Activated CD8-positive, alpha-beta memory T cell treated with anti-CD3 and anti-CD28 coated beads, Interleukin-2, amount 50 U/mL, for 24 hours (primary cell): ENCODE data around the gene MX2.
"Not testable (repeated sequence)": the region's sequence is repeated elsewhere in the genome, so short reads cannot be mapped to it uniquely, and the experiment has no call there.

Experiments
- DNase-seq: peaks from one replicate; pipeline ENCODE4 v3.0.0-alpha.2; 2020; ENCODE audit errors: extremely low read depth

MX2 gene

GRCh38 chr21:41338455-41338854 lies 23.4 kb upstream of the MX2 start:
- DNase-seq = no peak

GRCh38 chr21:41342035-41342434 lies 19.8 kb upstream of the MX2 start:
- DNase-seq = no peak

DNA sequence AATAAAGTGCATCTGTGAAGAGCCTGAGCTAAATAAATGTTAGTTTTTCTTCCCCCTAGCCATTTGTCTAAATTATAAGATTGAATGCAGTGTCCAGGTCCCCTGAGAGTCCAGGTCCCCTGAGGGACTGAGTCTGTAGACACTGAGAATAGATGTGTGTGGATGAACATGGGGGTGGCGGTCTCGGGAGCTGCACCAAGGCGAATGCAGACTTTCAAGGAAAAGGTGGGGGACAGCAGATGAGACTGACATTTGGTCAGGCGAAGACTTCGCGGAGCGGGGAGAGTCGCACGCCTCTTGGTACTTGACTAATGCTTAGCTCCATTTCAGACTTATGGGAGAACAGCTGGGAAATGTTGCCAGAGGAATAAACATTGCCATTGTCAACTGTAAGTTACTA lies 17.7 kb upstream of the MX2 start:
- no peak for DNase-seq

DNA sequence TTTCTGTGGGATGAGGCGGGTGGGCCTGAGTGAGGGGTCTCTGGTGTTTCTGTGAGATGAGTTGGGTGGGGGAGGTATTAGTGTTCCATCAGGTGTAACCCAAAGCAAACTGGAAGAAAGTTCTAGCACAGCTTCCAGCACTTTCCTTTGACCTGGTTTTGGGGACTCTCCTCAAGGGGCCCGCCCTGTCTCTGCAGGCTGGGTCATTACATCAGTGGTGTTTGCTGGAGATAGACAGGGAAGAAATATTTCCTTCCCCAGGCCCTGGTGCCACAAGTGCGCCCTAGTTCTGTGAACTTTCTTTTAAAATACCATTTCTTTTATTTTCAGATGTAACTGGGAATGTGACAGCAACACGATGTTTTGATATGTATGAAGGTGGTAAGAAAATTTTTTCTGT lies 16.5 kb upstream of the MX2 start:
- no peak for DNase-seq

DNA sequence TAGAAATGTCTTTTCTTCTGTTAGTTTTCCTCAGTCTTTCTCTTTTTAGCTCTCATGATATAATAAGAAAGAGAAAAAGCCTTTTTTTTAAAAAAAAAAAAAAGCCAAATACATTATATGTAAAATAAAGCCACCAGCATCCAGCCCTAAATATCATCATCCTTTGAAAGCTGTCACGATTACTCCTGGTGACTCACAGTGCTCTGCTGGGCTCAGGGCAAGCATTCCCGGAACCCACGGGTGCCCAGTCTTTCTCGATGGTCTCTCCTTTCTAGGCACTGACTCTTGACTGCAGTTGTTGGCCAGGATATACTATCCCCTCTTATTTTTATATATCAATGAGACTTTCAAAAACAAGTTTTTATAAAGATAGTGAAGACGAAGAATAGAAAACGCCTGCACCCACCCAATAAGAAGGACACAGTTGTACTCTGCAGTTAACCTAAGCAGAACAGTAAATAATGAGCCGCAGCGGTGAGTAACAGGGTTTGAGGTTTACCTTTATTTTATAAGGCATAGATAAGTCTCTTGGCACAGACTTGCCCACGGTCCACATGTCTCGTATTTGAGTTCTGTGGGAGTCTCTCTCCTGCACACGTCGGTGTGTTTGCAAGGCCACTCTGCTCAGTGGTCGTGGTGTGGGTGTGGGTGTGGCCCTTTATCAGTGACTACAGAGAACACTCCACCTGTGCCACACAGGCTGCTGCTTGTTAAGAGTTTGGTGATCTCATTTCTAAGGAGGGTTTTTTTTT lies 15.7 kb upstream of the MX2 start:
- no peak for DNase-seq

GRCh38 chr21:41346758-41347157 lies 15.1 kb upstream of the MX2 start:
- DNase-seq = no peak

- no peak for DNase-seq
Measured at GRCh38 chr21:41348434-41348833, 13.4 kb upstream of the MX2 start.

GRCh38 chr21:41349126-41349525 lies 12.7 kb upstream of the MX2 start:
- no peak for DNase-seq

DNA sequence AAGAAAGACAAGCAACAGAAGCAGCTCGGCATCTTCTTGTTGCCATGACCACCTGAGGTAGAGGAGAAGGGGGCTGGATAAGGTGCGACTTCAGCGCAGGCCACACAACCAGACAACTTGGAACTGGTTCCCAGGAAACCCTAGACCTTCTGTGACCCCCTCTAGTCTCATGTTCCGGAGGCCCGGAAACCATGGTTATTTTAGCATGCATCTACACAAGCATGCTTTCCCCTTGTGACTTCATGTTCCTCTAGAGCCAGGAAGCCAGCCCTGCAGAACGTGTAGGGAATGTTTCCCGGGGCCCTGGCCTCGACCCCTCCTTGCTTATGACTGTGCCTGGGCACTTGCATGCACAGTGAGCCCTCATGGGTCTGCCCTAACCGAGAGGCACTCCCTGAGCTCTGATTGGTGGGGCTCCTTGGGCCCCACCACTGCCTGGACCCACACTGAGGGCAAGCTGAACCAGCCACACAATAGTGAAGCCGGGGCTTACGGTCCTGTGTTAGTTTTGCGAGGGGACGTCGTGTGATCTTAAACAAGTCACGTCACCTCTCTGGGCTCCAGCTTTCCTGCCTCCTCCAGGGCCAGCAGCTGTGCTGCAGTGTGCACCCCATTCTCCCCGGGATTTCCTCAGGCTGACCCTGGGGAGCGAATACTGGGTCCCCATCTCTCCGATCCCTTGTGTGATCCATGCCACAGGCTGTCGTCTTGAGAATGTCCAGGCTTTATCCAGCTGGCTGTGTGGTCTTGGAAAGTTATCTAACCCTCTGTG lies 12.0 kb upstream of the MX2 start:
- DNase-seq = no peak

DNA sequence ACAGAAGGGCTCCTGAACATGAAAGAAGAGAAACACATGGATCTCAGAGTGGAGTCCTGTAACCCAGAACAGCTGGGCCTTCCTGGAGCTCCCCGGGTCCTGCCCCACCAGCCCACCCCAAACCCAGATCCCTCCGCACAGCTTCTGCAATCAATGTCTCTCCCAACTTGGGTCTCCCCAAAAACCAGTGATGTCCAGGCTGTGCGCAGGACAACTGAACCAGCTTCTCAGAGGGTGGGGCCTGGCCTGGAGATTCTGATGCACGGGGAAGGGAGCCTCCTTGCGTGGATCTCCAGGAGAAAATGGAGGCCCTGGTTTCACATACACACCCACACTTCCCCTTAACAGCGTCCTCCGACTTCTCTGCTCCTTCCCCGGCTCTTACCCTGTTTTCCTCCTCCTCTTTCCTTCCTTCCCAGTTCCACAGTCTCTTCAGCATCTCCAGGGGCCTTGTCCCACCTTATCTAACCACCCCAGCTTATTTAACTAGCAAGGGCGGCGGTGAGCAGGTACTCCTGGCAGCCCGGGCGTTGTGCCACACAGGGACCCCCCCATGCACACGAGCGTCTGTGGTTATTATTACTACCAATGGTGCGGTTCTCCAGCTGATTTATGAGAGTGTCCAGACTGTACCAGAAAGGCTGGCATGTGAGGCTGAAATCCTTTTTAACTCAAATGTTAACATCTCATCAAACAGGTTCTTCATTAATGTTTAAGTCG lies 11.2 kb upstream of the MX2 start:
- no peak for DNase-seq

- DNase-seq = no peak
Measured at GRCh38 chr21:41357546-41357945, 4.3 kb upstream of the MX2 start.

GRCh38 chr21:41358193-41359166 lies 3.3 kb upstream of the MX2 start:
- no peak for DNase-seq

DNA sequence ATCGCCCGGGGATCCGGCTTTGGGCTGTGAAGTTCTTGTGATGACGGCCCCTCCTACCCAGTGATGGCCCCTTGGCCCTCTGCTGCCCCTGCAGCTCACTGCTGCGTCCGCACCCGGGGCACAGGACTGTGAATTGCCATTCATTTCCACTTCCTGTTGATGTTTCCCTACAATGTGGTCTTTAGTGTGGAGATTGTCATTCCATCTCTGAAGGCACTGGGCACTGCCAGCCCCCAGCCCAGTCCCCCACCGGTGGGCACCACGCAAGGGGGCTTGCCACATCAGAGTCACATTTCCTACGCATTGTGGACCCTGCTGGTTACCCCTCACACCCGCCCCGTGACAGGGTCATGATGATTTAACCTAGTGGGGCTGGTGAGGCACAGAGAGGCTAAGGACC lies 2.5 kb upstream of the MX2 start:
- DNase-seq = no peak

DNA sequence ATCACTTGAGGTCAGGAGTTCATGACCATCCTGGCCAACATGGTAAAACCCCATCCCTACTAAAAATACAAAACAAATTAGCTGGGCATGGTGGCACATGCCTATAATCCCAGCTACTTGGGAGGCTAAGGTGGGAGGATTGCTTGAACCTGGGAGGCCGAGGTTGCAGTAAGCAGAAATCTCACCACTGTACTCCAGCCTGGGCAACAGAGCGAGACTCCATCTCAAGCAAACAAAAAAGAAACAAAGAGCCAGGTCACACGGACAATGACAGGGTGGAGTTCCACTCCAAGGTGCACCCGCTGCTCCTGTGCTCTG lies 2.1 kb upstream of the MX2 start:
- DNase-seq = not testable (repeated sequence)

DNA sequence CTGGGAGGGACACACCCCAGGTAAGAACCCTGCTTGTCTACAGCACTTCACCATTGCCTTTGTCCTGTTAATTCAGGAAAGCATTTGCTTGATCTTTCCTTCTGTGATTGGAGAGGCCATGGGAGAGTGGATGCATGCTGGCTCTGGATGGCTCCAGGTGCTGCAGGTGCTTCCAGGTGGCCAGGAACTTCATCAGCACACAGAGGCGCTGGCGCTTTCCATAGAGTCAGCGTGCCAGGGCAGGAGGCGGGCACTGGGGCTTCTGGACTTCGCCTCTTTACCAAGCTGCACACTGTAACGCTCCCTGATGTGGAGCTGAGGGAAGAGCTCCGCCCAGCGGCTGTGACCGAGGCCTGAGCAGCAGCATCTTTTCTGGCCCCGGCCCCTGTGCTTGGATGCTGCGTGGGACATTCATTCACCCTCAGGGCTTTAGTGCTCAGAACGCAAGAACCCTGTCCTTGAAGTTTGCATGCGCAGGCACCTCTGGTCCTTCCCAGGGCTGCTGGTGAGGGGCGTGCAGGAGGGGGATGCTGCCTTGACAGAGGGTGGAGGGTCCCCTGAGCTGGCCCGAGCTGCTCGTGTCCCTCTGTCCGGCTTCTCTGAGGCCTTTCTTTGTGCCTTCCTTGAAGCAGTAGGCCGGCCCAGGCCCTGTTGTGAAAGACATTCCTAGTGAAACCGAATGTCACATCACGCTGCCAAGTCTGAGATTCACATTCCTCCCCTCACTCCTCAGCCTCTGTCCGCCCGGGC lies 1.6 kb upstream of the MX2 start:
- DNase-seq = no peak

GRCh38 chr21:41361053-41361785 lies 608 bp upstream of the MX2 start:
- no peak for DNase-seq

- no peak for DNase-seq
Measured at GRCh38 chr21:41362605-41363369, 960 bp downstream of the MX2 start.

GRCh38 chr21:41363370-41364270 lies 1.8 kb downstream of the MX2 start:
- no peak for DNase-seq
